Measurements from ENCODE around the gene IGSF9B. TPM values are rescaled to one million over a fixed set of nuclear protein-coding genes. Genes with fewer than 3 reads are reported as not detected.

The IGSF9B gene
- total RNA-seq, 1 experiment from 2014 or later: 0.57 TPM

GRCh38 chr11:133957900-133958299, 1.1 kb upstream of the IGSF9B start:
- DNase-seq (ENCODE audit: low spot score): no peak

DNA sequence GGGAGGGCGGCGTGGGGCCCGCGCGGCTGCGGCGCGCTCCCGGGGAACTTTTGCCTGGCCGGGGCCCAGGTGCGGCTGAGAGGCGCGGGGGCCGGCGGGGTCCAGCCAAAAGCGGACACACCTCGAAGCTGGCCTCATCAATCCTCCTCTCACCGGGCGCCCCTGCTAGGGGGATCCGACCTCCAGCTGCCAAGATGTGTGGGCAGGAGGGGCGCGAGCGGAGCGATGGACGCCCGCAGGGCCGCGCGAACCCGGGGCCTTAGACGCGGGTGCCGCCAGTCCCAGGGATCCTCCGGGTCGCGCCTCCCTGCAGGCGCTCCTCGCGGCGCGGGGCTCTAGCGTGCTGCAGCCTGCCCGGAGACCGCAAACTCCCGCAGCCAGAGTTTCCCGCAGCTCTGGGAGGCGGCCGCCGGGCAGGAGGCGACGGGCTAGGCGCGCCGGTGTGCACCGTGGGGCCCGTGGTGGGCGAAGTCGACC, 785 bp downstream of the IGSF9B start:
- DNase-seq (ENCODE audit: low spot score): no peak

- no peak for DNase-seq (ENCODE audit: low spot score)
These were observed 1.5 kb downstream of the IGSF9B start for GRCh38 chr11:133955081-133955891.

- no peak for DNase-seq (ENCODE audit: low spot score)
These were observed 2.8 kb downstream of the IGSF9B start for GRCh38 chr11:133953999-133954398.

DNA sequence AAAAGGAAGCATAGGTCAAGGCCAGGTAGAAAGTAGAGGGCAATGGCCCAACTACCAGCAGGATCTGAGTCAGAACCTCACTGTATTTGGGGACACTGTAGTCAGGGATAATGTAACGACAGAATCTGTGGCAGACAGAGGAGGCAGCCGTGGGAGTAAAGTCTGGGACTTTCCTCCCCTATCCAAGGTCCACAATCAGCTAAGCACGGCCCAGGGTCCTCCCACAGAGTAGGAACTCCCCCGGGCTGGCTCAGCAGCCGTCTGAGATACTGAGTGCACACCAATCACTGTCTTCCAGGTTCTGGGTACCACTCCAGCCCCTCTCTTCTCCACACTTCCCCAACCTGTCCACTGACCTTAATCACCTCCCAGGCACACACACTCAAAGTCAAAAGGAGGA, 3.2 kb downstream of the IGSF9B start:
- DNase-seq (ENCODE audit: low spot score): no peak

DNA sequence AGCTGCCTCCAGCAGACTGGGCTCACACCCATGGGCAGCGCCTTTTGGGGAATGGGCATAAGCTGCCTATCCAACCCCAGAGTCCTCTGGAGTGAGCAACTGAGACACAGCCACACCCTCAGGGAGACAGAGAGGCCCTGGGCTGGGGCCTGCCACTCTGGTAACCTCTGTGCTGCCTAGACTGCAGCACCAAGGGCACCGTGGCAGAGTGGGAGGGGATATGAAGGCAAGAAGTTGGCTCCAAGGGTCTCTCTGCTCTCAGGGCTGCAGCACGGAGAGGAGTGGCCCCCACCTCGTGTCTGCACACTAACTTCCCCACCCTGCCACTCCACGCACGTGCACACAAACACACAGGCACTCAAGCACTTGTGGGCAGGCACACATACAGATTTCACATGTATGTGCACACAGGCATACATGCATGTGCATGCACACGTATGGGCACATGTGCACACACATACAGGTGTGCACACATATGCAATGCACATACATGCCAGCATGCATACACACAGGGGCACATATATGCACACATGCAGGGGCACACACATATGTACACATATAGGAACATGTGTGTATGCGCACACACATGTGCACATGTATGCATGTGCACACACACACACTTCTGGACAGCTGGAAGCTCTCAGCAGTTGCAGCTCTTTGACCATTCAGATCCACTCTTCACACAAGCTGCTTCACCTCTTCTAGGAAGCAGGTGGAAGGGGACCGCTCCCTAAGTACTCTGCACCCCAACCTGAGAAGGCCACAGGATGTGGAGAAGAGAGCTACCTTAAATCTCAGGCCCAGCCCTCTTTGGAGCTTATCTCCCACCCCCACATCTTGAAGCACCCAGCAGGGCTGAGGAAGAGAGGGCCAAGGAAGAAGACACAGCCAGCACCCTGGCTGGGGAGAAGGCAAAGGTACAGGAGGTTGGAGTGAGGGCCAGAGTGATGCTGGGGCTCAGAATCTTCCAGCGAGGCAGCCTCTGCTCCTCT, 4.3 kb downstream of the IGSF9B start:
- DNase-seq (ENCODE audit: low spot score): no peak

GRCh38 chr11:133951327-133952198, 5.2 kb downstream of the IGSF9B start:
- DNase-seq (ENCODE audit: low spot score): peak; percentile 20

- no peak for DNase-seq (ENCODE audit: low spot score)
These were observed 5.9 kb downstream of the IGSF9B start for GRCh38 chr11:133950874-133951326.

GRCh38 chr11:133950421-133950820, 6.3 kb downstream of the IGSF9B start:
- no peak for DNase-seq (ENCODE audit: low spot score)

DNA sequence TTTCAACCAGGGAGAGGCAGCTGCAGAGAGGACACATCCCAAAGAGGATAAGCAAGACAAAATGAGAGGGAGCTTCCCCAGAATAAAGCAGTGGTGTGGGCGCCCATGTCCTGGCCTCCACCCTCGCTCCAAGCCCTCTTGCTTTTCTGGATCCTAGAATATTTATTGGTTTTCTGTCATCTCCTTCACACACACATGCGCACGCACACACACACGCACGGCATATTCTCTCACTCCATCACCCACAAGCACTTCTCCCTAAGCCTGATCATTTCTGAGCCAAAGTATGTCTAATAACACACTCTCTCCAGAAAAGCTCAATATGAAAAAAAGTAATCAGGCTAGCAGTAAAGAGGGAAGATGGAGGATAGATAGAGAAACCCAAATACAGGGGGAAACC, 7.6 kb downstream of the IGSF9B start:
- no peak for DNase-seq (ENCODE audit: low spot score)

- DNase-seq (ENCODE audit: low spot score): no peak
These were observed 8.1 kb downstream of the IGSF9B start for GRCh38 chr11:133948711-133949110.

DNA sequence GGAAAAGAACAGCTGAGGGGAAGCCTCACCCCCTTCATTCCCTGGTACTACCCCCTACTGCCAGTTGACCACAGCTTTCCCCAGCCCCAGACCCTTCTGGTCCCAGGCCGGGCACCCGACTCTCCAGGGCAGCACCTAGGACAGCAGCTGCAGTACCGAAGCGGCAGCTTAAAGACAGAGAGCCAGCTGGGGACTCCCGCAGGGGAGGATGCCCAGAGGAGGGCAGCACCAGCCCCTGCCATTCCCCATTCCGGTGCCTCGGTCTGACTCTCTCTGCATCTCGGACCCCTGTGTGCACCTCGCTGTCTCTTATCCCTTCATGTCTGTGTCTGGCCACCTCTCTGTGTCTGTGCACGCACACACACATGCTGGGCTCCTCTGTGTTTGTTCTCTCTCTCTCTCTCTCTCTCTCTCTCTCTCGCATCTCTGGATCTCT, 9.4 kb downstream of the IGSF9B start:
- peak; percentile 46 for DNase-seq (ENCODE audit: low spot score)

- DNase-seq (ENCODE audit: low spot score): no peak
These were observed 10.0 kb downstream of the IGSF9B start for GRCh38 chr11:133946541-133947318.

GRCh38 chr11:133946051-133946450, 10.7 kb downstream of the IGSF9B start:
- no peak for DNase-seq (ENCODE audit: low spot score)

DNA sequence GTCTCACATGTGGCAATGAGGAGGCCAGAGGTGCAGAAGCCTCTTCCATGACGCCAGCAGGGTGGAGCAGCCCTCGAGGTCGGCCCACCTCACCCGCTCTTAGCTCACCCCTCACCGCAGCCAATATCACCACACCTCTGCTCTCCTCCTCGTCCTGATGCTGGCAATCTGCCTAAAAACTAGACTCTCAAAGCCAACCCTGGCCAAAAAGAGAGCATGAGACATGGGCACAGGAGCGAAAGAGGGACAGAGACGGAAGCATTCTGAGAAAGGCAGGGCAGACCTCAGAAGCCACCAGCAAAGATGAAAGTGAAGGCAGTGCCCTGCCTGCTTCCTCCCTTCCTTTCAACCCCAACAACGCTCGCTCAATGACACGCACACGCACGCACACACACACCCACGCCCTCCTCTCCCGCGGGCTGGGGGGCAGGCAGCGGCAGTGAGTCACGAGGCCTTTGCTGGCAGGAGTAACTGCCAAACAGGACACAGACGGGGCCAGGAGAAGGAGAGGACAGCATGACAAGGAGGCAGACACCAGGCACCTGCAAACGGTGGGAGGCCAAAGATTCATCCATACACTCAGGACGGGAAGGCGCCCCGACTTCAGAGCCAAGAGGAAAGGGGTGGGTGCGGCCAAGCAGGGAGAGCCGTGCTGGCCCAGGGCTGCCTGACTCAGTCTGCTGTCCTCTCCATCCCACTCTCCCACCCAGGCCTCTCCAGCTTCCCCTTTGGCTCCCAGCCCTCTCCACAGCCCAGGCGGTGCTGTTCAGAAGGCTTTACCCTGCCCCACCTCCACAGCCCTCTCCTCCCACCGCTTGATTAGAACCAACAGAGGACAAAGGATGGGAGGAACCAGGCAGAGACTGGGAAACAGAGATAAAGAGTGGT, 11.4 kb downstream of the IGSF9B start:
- no peak for DNase-seq (ENCODE audit: low spot score)

- no peak for DNase-seq (ENCODE audit: low spot score)
These were observed 12.6 kb downstream of the IGSF9B start for GRCh38 chr11:133943950-133944698.

GRCh38 chr11:133942577-133942976, 14.2 kb downstream of the IGSF9B start:
- no peak for DNase-seq (ENCODE audit: low spot score)

- no peak for DNase-seq (ENCODE audit: low spot score)
These were observed 15.2 kb downstream of the IGSF9B start for GRCh38 chr11:133941546-133941945.

GRCh38 chr11:133940034-133940433, 16.7 kb downstream of the IGSF9B start:
- no peak for DNase-seq (ENCODE audit: low spot score)

Data from A172 (cell line).